ENCODE measurements around the gene RNASEH1. TPM values are rescaled to one million over a fixed set of nuclear protein-coding genes. Genes with fewer than 3 reads are reported as not detected.

RNASEH1 gene
- total RNA-seq, 1 experiment from 2014 or later: 42.0 TPM

DNA sequence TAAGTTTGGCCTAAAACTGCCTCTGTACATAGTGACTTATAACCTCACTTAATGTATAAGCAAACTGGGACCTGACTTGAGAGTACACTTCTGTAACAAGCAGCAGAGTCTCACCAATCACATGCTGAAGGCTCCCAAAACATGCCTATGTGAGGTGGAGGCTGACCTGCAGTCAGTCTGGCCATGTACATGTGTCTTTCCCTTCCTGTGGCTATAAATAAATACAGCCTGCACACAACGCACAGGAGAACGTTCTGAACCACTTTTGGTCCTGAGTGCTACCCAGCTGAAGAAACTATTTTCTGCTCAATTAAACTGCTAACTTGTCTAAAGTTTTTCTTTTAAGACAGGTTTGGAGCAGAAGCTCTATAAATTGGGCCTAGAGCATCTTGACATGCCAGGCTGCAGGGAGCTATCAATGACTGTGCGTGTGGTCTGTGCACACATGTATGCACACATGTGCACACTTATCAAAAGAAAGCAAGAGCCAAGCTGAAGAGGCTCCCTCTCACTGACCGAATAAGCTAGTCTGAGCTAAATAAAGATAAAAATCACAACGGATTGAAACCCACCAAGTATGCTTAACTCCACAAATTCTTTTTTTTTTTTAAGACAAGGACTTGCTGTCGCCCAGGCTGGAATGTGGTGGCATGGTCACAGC lies 15.0 kb downstream of the RNASEH1 start:
- Histone ChIP-seq H4K20me1 (ENCODE audit: control insufficient read depth, insufficient read depth, insufficient read length) (no peaks in the 10 kb centered on the region), H3K79me2 (ENCODE audit: insufficient read depth, low read length) (no peaks in the 10 kb centered on the region), H3K4me1 (ENCODE audit: insufficient read depth, low read length) (no peaks in the 10 kb centered on the region), H3K79me1 (ENCODE audit: insufficient read depth, low read depth, low read length, poor library complexity, severe bottlenecking) (no peaks in the 10 kb centered on the region), H3K23ac (ENCODE audit: insufficient read length, low read depth, low read length) (no peak overlapping the region), H3T11ph (ENCODE audit: low read length) (no peak overlapping the region), H3K56ac (ENCODE audit: insufficient read length, low read depth, low read length) (no peak overlapping the region), H2AK5ac (ENCODE audit: insufficient read length, low read length) (no peak overlapping the region), H2BK20ac (ENCODE audit: low read depth, low read length, poor library complexity, severe bottlenecking) (no peak overlapping the region), H3K4me2 (ENCODE audit: insufficient read depth, insufficient read length, low read length) (no peak overlapping the region), H4K8ac (replicated peaks; ENCODE audit: insufficient read length, low read depth, low read length) (no peak overlapping the region), H3K9me3 (ENCODE audit: control insufficient read depth, low read depth, low read length) (no peaks in the 10 kb centered on the region), H3K4ac (ENCODE audit: low read depth, low read length) (no peak overlapping the region), H3K18ac (ENCODE audit: insufficient read length, low read depth, low read length) (no peak overlapping the region), H2BK12ac (ENCODE audit: insufficient read length, low read depth, low read length) (no peak overlapping the region), H2BK5ac (ENCODE audit: insufficient read length, low read length) (no peak overlapping the region), H2AFZ (ENCODE audit: low read length) (no peak overlapping the region), H3K9ac (ENCODE audit: extremely low read depth, insufficient read length, low read length) (no peak overlapping the region), H2BK120ac (ENCODE audit: low read depth, low read length, poor library complexity, severe bottlenecking) (no peak overlapping the region), H3K23me2 (ENCODE audit: insufficient read length, low read depth, low read length, poor library complexity, severe bottlenecking) (no peaks in the 10 kb centered on the region), H4K5ac (ENCODE audit: insufficient read length, low read depth, low read length) (no peak overlapping the region), H2BK15ac (ENCODE audit: low read depth, low read length) (no peak overlapping the region), H3K27ac (ENCODE audit: insufficient read length, low read depth, low read length) (no peak overlapping the region), H4K91ac (ENCODE audit: insufficient read length, low read depth, low read length) (no peak overlapping the region), H3K14ac (ENCODE audit: insufficient read depth, low read length) (no peak overlapping the region), H3K27me3 (ENCODE audit: insufficient read depth, low read length) (no peaks in the 10 kb centered on the region)
- no CpG with 5 or more reads among the region's 6 CpGs for WGBS (ENCODE audit: extremely low coverage, insufficient read length, low lambda C conversion rate)
- Mint-ChIP-seq H3K27ac (no peak overlapping the region), H3K4me1 (no peaks in the 10 kb centered on the region), H3K36me3 (ENCODE audit: insufficient read depth in 1 of 3, low read depth in 3 of 3) (peaks cover 36 to 80% (median 74%) of the 10 kb centered on the region in 3 experiments; a peak in 6 of 7 replicates), H3K27me3 (ENCODE audit: low read depth) (no peaks in the 10 kb centered on the region), H3K9me3 (no peaks in the 10 kb centered on the region), H3K4me3 (no peak overlapping the region)
- DNase-seq: no peak
- no peak for TF ChIP-seq CTCF (conservative IDR thresholded peaks at IDR 0.05)
